Measurements from ENCODE around the gene TGFBI.

TGFBI gene

GRCh38 chr5:136028782-136029742 lies at the start of gene TGFBI:
TSS of gene TGFBI (plus strand) at chr5:136028988. CDS start at chr5:136029056, 68 bp downstream.
- Histone ChIP-seq H3K36me3 (no peaks in the 10 kb centered on the region), H3K9me3 (no peaks in the 10 kb centered on the region), H3K4me1 (ENCODE audit: control insufficient read depth in 1 of 2, insufficient read depth in 1 of 2, low read depth in 1 of 2, low read length in 1 of 2) (peaks cover 5 to 8% of the 10 kb centered on the region in 2 experiments), H3K27me3 (peaks cover 44% of the 10 kb centered on the region), H3K27ac (no peak within 1 kb of the TSS), H3K4me3 (ENCODE audit: low read depth in 1 of 2, low read length in 1 of 2) (no peak within 1 kb of the TSS)
- TF ChIP-seq CTCF (IDR thresholded peaks at IDR 0.05): no peak

GRCh38 chr5:135978993-135979392 lies 49.8 kb upstream of the TGFBI start:
- H3K9me3 ChIP-seq: no peaks in the 10 kb centered on the region
- no peak overlapping the region for H3K27ac ChIP-seq
- H3K36me3 ChIP-seq: no peaks in the 10 kb centered on the region
- H3K27me3 ChIP-seq: peaks cover 60% of the 10 kb centered on the region
- no peak for TF ChIP-seq CTCF (IDR thresholded peaks at IDR 0.05)
- H3K4me3 ChIP-seq (ENCODE audit: low read depth in 1 of 2, low read length in 1 of 2): no peak overlapping the region
- no peaks in the 10 kb centered on the region for H3K4me1 ChIP-seq (ENCODE audit: control insufficient read depth in 1 of 2, insufficient read depth in 1 of 2, low read depth in 1 of 2, low read length in 1 of 2)

GRCh38 chr5:135979510-135979909 lies 49.3 kb upstream of the TGFBI start:
- H3K9me3 ChIP-seq: no peaks in the 10 kb centered on the region
- no peak overlapping the region for H3K27ac ChIP-seq
- no peak for TF ChIP-seq CTCF (IDR thresholded peaks at IDR 0.05)
- H3K36me3 ChIP-seq: no peaks in the 10 kb centered on the region
- no peak overlapping the region for H3K4me3 ChIP-seq (ENCODE audit: low read depth in 1 of 2, low read length in 1 of 2)
- peaks cover 55% of the 10 kb centered on the region for H3K27me3 ChIP-seq
- H3K4me1 ChIP-seq (ENCODE audit: control insufficient read depth in 1 of 2, insufficient read depth in 1 of 2, low read depth in 1 of 2, low read length in 1 of 2): no peaks in the 10 kb centered on the region

- TF ChIP-seq CTCF (IDR thresholded peaks at IDR 0.05): no peak
- H3K4me1 ChIP-seq (ENCODE audit: control insufficient read depth in 1 of 2, insufficient read depth in 1 of 2, low read depth in 1 of 2, low read length in 1 of 2): no peaks in the 10 kb centered on the region
- no peak overlapping the region for H3K4me3 ChIP-seq (ENCODE audit: low read depth in 1 of 2, low read length in 1 of 2)
- H3K27ac ChIP-seq: no peak overlapping the region
- H3K27me3 ChIP-seq: peaks cover 45% of the 10 kb centered on the region
- H3K9me3 ChIP-seq: no peaks in the 10 kb centered on the region
- H3K36me3 ChIP-seq: no peaks in the 10 kb centered on the region
Observed at GRCh38 chr5:135980620-135981019, 48.2 kb upstream of the TGFBI start.

GRCh38 chr5:135985951-135986350 lies 42.8 kb upstream of the TGFBI start:
- no peak overlapping the region for H3K27ac ChIP-seq
- no peaks in the 10 kb centered on the region for H3K4me1 ChIP-seq (ENCODE audit: control insufficient read depth in 1 of 2, insufficient read depth in 1 of 2, low read depth in 1 of 2, low read length in 1 of 2)
- H3K4me3 ChIP-seq (ENCODE audit: low read depth in 1 of 2, low read length in 1 of 2): no peak overlapping the region
- no peak for TF ChIP-seq CTCF (IDR thresholded peaks at IDR 0.05)
- H3K9me3 ChIP-seq: no peaks in the 10 kb centered on the region
- H3K36me3 ChIP-seq: no peaks in the 10 kb centered on the region
- peaks cover 15% of the 10 kb centered on the region for H3K27me3 ChIP-seq
